HEK293 (cell line): ENCODE measurements around the gene NPAS2.

Source experiments
- CTCF ChIA-PET: fragments of 350-600 bp; formaldehyde crosslinking; extraction: SDS; loops from one replicate; lab custom pipeline; 2021; ENCODE audit warnings: antibody characterized with exemption; lab: Yijun Ruan, JAX
- POLR2A ChIA-PET: fragments of 300-600 bp; formaldehyde crosslinking; extraction: SDS; loops from one replicate; lab custom pipeline; 2020; ENCODE audit warnings: antibody characterized with exemption, inconsistent platforms; lab: Yijun Ruan, JAX
- H3K27ac ChIP-seq: fragments of 200-500 bp; sonication (Bioruptor generic); 2 replicates; pipeline ENCODE4 v1.5.1; 2014; ENCODE audit warnings: low read depth, low read length, control low read depth, inconsistent platforms; ENCODE audit errors: extremely low read depth
- H3K36me3 ChIP-seq, 2 experiments: fragments of 200-500 bp in 1 of 2; sonication (Bioruptor generic) in 1 of 2; 1 replicate in 1 of 2; 2 replicates in 1 of 2; pipeline ENCODE4 v1.5.1; 2014 to 2017; ENCODE audit warnings: inconsistent platforms in 2 of 2, low read length in 2 of 2; ENCODE audit not compliant: control insufficient read depth in 2 of 2, insufficient read depth in 1 of 2
- H3K4me1 ChIP-seq: fragments of 200-500 bp; sonication (Bioruptor generic); 2 replicates; pipeline ENCODE4 v1.5.1; 2014; ENCODE audit warnings: mild to moderate bottlenecking, low read length, inconsistent platforms; ENCODE audit not compliant: control insufficient read depth, insufficient read depth
- H3K4me3 ChIP-seq: 2 replicates; pipeline ENCODE4 v1.5.1; 2011; ENCODE audit warnings: low read depth, mild to moderate bottlenecking, control low read depth, low read length, moderate library complexity
- H3K9me3 ChIP-seq: fragments of 200-500 bp; sonication (Bioruptor generic); 2 replicates; pipeline ENCODE4 v1.5.1; 2014; ENCODE audit warnings: low read depth, low read length, inconsistent platforms; ENCODE audit not compliant: control insufficient read depth, insufficient read depth
- EGR2 ChIP-seq: fragments of 450-650 bp; formaldehyde crosslinking; IDR thresholded peaks from 2 replicates; pipeline ENCODE4 v1.5.1; 2016; ENCODE audit warnings: low read depth, missing biosample characterization, missing genetic modification characterization
- KLF1 ChIP-seq: fragments of 450-650 bp; formaldehyde crosslinking; IDR thresholded peaks from 2 replicates; pipeline ENCODE4 v1.5.1; 2016; ENCODE audit warnings: missing biosample characterization, missing genetic modification characterization
- KLF8 ChIP-seq: fragments of 450-650 bp; formaldehyde crosslinking; IDR thresholded peaks from 2 replicates; pipeline ENCODE4 v1.5.1; 2016; ENCODE audit warnings: missing biosample characterization, missing genetic modification characterization
- OVOL3 ChIP-seq: fragments of 450-650 bp; formaldehyde crosslinking; IDR thresholded peaks from 2 replicates; pipeline ENCODE4 v1.5.1; 2016; ENCODE audit warnings: missing biosample characterization, missing genetic modification characterization
- RBAK ChIP-seq: fragments of 450-650 bp; formaldehyde crosslinking; IDR thresholded peaks from 2 replicates; pipeline ENCODE4 v1.5.1; 2016; ENCODE audit warnings: missing biosample characterization, missing genetic modification characterization
- TRIM28 ChIP-seq: IDR thresholded peaks from 2 replicates; pipeline ENCODE4 v1.6.1; 2011; ENCODE audit warnings: low read length, control low read depth, borderline replicate concordance
- ZBTB17 ChIP-seq: fragments of 450-650 bp; formaldehyde crosslinking; IDR thresholded peaks from 2 replicates; pipeline ENCODE4 v1.5.1; 2016; ENCODE audit warnings: missing biosample characterization, missing genetic modification characterization
- ZBTB7A ChIP-seq: fragments of 450-650 bp; formaldehyde crosslinking; IDR thresholded peaks from 2 replicates; pipeline ENCODE4 v1.5.1; 2016; ENCODE audit warnings: low read depth, missing biosample characterization, missing genetic modification characterization
- ZBTB8A ChIP-seq: fragments of 450-650 bp; formaldehyde crosslinking; IDR thresholded peaks from 2 replicates; pipeline ENCODE4 v1.5.1; 2016; ENCODE audit warnings: missing biosample characterization, missing genetic modification characterization
- ZFHX2 ChIP-seq: fragments of 450-650 bp; formaldehyde crosslinking; conservative IDR thresholded peaks from 2 replicates; pipeline ENCODE4 v1.5.1; 2016; ENCODE audit warnings: missing biosample characterization, missing genetic modification characterization
- ZFP3 ChIP-seq: fragments of 450-650 bp; formaldehyde crosslinking; IDR thresholded peaks from 2 replicates; pipeline ENCODE4 v1.5.1; 2016; ENCODE audit warnings: low read depth, missing biosample characterization, missing genetic modification characterization
- ZNF112 ChIP-seq: fragments of 450-650 bp; formaldehyde crosslinking; IDR thresholded peaks from 2 replicates; pipeline ENCODE4 v1.5.0; 2017; ENCODE audit warnings: missing biosample characterization, missing genetic modification characterization
- ZNF138 ChIP-seq: fragments of 450-650 bp; formaldehyde crosslinking; IDR thresholded peaks from 2 replicates; pipeline ENCODE4 v1.5.1; 2016; ENCODE audit warnings: missing biosample characterization, missing genetic modification characterization, borderline replicate concordance
- ZNF16 ChIP-seq: fragments of 450-650 bp; formaldehyde crosslinking; IDR thresholded peaks from 2 replicates; pipeline ENCODE4 v1.5.1; 2016; ENCODE audit warnings: low read depth, missing biosample characterization, missing genetic modification characterization
- ZNF24 ChIP-seq: fragments of 450-650 bp; formaldehyde crosslinking; IDR thresholded peaks from 2 replicates; pipeline ENCODE4 v1.5.1; 2016; ENCODE audit warnings: missing biosample characterization, missing genetic modification characterization
- ZNF398 ChIP-seq: fragments of 450-650 bp; formaldehyde crosslinking; IDR thresholded peaks from 2 replicates; pipeline ENCODE4 v1.5.1; 2017; ENCODE audit warnings: missing biosample characterization, missing genetic modification characterization
- ZNF423 ChIP-seq: fragments of 450-650 bp; formaldehyde crosslinking; IDR thresholded peaks from 2 replicates; pipeline ENCODE4 v1.5.1; 2016; ENCODE audit warnings: missing biosample characterization, missing genetic modification characterization
- ZNF426 ChIP-seq: fragments of 450-650 bp; formaldehyde crosslinking; IDR thresholded peaks from 2 replicates; pipeline ENCODE4 v1.5.1; 2017; ENCODE audit warnings: missing biosample characterization, missing genetic modification characterization, mild to moderate bottlenecking, inconsistent platforms, moderate library complexity
- ZNF530 ChIP-seq: fragments of 450-650 bp; formaldehyde crosslinking; IDR thresholded peaks from 2 replicates; pipeline ENCODE4 v1.5.1; 2016; ENCODE audit warnings: low read depth, missing biosample characterization, missing genetic modification characterization
- ZNF544 ChIP-seq: fragments of 450-650 bp; formaldehyde crosslinking; IDR thresholded peaks from 2 replicates; pipeline ENCODE4 v1.5.0; 2017; ENCODE audit warnings: missing biosample characterization, missing genetic modification characterization
- ZNF623 ChIP-seq: fragments of 450-650 bp; formaldehyde crosslinking; IDR thresholded peaks from 2 replicates; pipeline ENCODE4 v1.5.1; 2016; ENCODE audit warnings: missing biosample characterization, missing genetic modification characterization
- ZNF660 ChIP-seq: fragments of 450-650 bp; IDR thresholded peaks from 2 replicates; pipeline ENCODE4 v1.5.1; 2018; ENCODE audit warnings: missing biosample characterization, mild to moderate bottlenecking, missing genetic modification characterization
- ZNF692 ChIP-seq: fragments of 450-650 bp; formaldehyde crosslinking; IDR thresholded peaks from 2 replicates; pipeline ENCODE4 v1.5.1; 2016; ENCODE audit warnings: missing biosample characterization, missing genetic modification characterization
- ZNF792 ChIP-seq: fragments of 450-650 bp; formaldehyde crosslinking; IDR thresholded peaks from 2 replicates; pipeline ENCODE4 v1.5.1; 2016; ENCODE audit warnings: missing biosample characterization, missing genetic modification characterization
- ZSCAN4 ChIP-seq: fragments of 450-650 bp; formaldehyde crosslinking; IDR thresholded peaks from 2 replicates; pipeline ENCODE4 v1.5.1; 2017; ENCODE audit warnings: missing biosample characterization, missing genetic modification characterization
- TF ChIP-seq, protein P1 (sequence below): fragments of 450-650 bp; formaldehyde crosslinking; conservative IDR thresholded peaks from 2 replicates; pipeline ENCODE4 v1.5.1; 2016; ENCODE audit warnings: low read depth, missing biosample characterization, missing genetic modification characterization
- TF ChIP-seq, protein P2 (sequence below): fragments of 450-650 bp; formaldehyde crosslinking; IDR thresholded peaks from 2 replicates; pipeline ENCODE4 v1.5.1; 2016; ENCODE audit warnings: missing biosample characterization, missing genetic modification characterization, borderline replicate concordance

The NPAS2 gene

GRCh38 chr2:100823665-100824438 lies 3.9 kb downstream of the NPAS2 start (continued):
- TF ChIP-seq, protein P1, sequence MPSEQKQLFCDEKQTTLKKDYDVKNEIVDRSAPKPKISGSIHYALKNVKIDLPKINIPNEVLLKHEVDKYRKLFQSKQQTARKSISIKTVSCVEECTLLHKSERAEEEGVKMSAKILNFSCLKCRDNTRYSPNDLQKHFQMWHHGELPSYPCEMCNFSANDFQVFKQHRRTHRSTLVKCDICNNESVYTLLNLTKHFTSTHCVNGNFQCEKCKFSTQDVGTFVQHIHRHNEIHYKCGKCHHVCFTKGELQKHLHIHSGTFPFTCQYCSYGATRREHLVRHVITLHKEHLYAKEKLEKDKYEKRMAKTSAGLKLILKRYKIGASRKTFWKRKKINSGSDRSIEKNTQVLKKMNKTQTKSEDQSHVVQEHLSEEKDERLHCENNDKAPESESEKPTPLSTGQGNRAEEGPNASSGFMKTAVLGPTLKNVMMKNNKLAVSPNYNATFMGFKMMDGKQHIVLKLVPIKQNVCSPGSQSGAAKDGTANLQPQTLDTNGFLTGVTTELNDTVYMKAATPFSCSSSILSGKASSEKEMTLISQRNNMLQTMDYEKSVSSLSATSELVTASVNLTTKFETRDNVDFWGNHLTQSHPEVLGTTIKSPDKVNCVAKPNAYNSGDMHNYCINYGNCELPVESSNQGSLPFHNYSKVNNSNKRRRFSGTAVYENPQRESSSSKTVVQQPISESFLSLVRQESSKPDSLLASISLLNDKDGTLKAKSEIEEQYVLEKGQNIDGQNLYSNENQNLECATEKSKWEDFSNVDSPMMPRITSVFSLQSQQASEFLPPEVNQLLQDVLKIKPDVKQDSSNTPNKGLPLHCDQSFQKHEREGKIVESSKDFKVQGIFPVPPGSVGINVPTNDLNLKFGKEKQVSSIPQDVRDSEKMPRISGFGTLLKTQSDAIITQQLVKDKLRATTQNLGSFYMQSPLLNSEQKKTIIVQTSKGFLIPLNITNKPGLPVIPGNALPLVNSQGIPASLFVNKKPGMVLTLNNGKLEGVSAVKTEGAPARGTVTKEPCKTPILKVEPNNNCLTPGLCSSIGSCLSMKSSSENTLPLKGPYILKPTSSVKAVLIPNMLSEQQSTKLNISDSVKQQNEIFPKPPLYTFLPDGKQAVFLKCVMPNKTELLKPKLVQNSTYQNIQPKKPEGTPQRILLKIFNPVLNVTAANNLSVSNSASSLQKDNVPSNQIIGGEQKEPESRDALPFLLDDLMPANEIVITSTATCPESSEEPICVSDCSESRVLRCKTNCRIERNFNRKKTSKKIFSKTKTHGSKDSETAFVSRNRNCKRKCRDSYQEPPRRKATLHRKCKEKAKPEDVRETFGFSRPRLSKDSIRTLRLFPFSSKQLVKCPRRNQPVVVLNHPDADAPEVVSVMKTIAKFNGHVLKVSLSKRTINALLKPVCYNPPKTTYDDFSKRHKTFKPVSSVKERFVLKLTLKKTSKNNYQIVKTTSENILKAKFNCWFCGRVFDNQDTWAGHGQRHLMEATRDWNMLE (tag by site-specific recombination) = no peak
- TF ChIP-seq ZNF398 (tag by site-specific recombination) (no peak), KLF1 (tag by site-specific recombination) (no peak), RBAK (tag by site-specific recombination) (no peak), ZNF692 (no peak), ZNF426 (no peak), ZNF112 (tag by site-specific recombination) (no peak), OVOL3 (tag by site-specific recombination) (no peak), ZNF530 (tag by site-specific recombination) (no peak), ZBTB7A (tag by site-specific recombination) (no peak), ZNF24 (no peak)

GRCh38 chr2:100824842-100825241 lies 4.9 kb downstream of the NPAS2 start:
- CTCF ChIA-PET = no interaction called here

More at GRCh38 chr2:100824842-100825241, 4.9 kb downstream of the NPAS2 start:
- Histone ChIP-seq H3K27ac (no peak overlapping the region), H3K4me1 (peaks cover 4% of the 10 kb centered on the region; the same call in 1 of the 2 replicates), H3K4me3 (no peak overlapping the region), H3K9me3 (no peaks in the 10 kb centered on the region; the same call in 1 of the 2 replicates), H3K36me3 (no peaks in the 10 kb centered on the region)
- TF ChIP-seq ZNF792 (no peak), ZFHX2 (tag by site-specific recombination) (no peak), EGR2 (tag by site-specific recombination) (no peak), ZFP3 (tag by site-specific recombination) (no peak), KLF8 (tag by site-specific recombination) (no peak), ZNF623 (no peak), ZNF530 (tag by site-specific recombination) (no peak), ZNF138 (tag by site-specific recombination) (no peak), ZNF423 (tag by site-specific recombination) (no peak), ZBTB17 (tag by site-specific recombination) (no peak), ZNF544 (tag by site-specific recombination) (no peak), ZSCAN4 (tag by site-specific recombination) (no peak), ZBTB8A (no peak), ZNF16 (no peak), ZNF660 (tag by site-specific recombination) (no peak), TRIM28 (no peak)
- TF ChIP-seq, protein P2, sequence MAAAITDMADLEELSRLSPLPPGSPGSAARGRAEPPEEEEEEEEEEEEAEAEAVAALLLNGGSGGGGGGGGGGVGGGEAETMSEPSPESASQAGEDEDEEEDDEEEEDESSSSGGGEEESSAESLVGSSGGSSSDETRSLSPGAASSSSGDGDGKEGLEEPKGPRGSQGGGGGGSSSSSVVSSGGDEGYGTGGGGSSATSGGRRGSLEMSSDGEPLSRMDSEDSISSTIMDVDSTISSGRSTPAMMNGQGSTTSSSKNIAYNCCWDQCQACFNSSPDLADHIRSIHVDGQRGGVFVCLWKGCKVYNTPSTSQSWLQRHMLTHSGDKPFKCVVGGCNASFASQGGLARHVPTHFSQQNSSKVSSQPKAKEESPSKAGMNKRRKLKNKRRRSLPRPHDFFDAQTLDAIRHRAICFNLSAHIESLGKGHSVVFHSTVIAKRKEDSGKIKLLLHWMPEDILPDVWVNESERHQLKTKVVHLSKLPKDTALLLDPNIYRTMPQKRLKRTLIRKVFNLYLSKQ (tag by site-specific recombination) = no peak
- POLR2A ChIA-PET = no interaction called here
